C1 segment of cervical spinal cord (tissue), 14 donors: ENCODE data around the gene DCAF10.
A peak's percentile ranks its signal among the peaks of the same experiment; 100 is the strongest.
"Not testable (repeated sequence)": the region's sequence is repeated elsewhere in the genome, so short reads cannot be mapped to it uniquely, and the experiment has no call there.

ENCODE experiments used
- DNase-seq, 14 donors: peaks; one replicate each; lab custom pipeline; 2025; lab: John Stamatoyannopoulos, UW

Gene DCAF10

GRCh38 chr9:37790096-37790495 is 10.5 kb upstream of the DCAF10 start:
- no peak for DNase-seq

GRCh38 chr9:37792122-37792521 is 8.5 kb upstream of the DCAF10 start:
- DNase-seq, result no peak

GRCh38 chr9:37796232-37796631 is 4.4 kb upstream of the DCAF10 start:
- DNase-seq, result no peak

GRCh38 chr9:37798677-37799076 is 1.9 kb upstream of the DCAF10 start:
- no peak for DNase-seq

- DNase-seq, result peak in 1 of 14 donors; percentile 25
These were observed 772 bp downstream of the DCAF10 start for GRCh38 chr9:37801287-37801850.

- DNase-seq, result no peak
These were observed 1.5 kb downstream of the DCAF10 start for GRCh38 chr9:37801959-37802711.

- no peak for DNase-seq
These were observed 5.7 kb downstream of the DCAF10 start for GRCh38 chr9:37806271-37806670.

- DNase-seq, result not testable (repeated sequence)
These were observed 9.1 kb downstream of the DCAF10 start for GRCh38 chr9:37809676-37810075.

GRCh38 chr9:37811906-37812476 is 11.4 kb downstream of the DCAF10 start:
- DNase-seq, result no peak

- no peak for DNase-seq
These were observed 12.3 kb downstream of the DCAF10 start for GRCh38 chr9:37812773-37813379.

GRCh38 chr9:37818849-37819248 is 18.3 kb downstream of the DCAF10 start:
- DNase-seq, result no peak

- DNase-seq, result no peak
These were observed 19.5 kb downstream of the DCAF10 start for GRCh38 chr9:37820142-37820541.

GRCh38 chr9:37825174-37825573 is 24.6 kb downstream of the DCAF10 start:
- not testable (repeated sequence) for DNase-seq

GRCh38 chr9:37827483-37828165 is 27.0 kb downstream of the DCAF10 start:
- no peak for DNase-seq

- no peak for DNase-seq
These were observed 35.2 kb downstream of the DCAF10 start for GRCh38 chr9:37835821-37836220.

GRCh38 chr9:37836386-37836785 is 35.8 kb downstream of the DCAF10 start:
- no peak for DNase-seq

GRCh38 chr9:37839496-37840461 is 39.2 kb downstream of the DCAF10 start:
- DNase-seq, result no peak

GRCh38 chr9:37840560-37841194 is 40.1 kb downstream of the DCAF10 start:
- DNase-seq, result no peak

GRCh38 chr9:37852222-37852621 is 51.6 kb downstream of the DCAF10 start:
- DNase-seq, result no peak

- no peak for DNase-seq
These were observed 56.0 kb downstream of the DCAF10 start for GRCh38 chr9:37856551-37856950.
